ENCODE measurements around the gene GJD3. TPM values are rescaled to one million over a fixed set of nuclear protein-coding genes. Genes with fewer than 3 reads are reported as not detected.

Gene GJD3
- total RNA-seq, 6 donors from 2014 or later = 1.7 to 8.4 (median 4.5) TPM; not detected in 2

DNA sequence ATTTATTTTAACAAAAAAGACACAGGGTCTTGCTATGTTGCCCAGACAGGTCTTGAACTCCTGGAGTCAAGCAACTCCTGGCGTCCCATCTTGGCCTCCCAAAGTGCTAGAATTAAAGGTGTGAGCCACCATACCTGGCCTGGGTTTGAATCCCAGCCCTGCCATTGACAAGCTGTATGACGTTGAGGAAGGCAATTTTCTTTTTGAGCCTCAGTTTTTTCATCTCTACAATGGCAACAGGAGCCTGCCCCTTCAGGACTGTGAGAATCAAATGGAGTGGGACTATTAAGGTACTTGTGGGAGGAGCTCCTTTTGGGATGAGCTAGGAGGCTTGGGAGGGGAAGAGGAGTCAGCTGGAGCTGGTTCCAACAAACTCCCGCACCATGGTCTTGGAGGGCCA lies 49.3 kb downstream of the GJD3 start:
- TF ChIP-seq EP300 (IDR thresholded peaks at IDR 0.05) (no peak), POLR2AphosphoS5 (IDR thresholded peaks at IDR 0.05) (no peak), POLR2A (IDR thresholded peaks at IDR 0.05) (no peak)
- TF ChIP-seq, protein P1, sequence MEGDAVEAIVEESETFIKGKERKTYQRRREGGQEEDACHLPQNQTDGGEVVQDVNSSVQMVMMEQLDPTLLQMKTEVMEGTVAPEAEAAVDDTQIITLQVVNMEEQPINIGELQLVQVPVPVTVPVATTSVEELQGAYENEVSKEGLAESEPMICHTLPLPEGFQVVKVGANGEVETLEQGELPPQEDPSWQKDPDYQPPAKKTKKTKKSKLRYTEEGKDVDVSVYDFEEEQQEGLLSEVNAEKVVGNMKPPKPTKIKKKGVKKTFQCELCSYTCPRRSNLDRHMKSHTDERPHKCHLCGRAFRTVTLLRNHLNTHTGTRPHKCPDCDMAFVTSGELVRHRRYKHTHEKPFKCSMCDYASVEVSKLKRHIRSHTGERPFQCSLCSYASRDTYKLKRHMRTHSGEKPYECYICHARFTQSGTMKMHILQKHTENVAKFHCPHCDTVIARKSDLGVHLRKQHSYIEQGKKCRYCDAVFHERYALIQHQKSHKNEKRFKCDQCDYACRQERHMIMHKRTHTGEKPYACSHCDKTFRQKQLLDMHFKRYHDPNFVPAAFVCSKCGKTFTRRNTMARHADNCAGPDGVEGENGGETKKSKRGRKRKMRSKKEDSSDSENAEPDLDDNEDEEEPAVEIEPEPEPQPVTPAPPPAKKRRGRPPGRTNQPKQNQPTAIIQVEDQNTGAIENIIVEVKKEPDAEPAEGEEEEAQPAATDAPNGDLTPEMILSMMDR (IDR thresholded peaks at IDR 0.05) = no peak
- H3K27ac ChIP-seq = peak overlapping the region; percentile 49 to 96 (median 92)
- no peaks in the 10 kb centered on the region for H3K9me3 ChIP-seq
- H3K36me3 ChIP-seq = no peaks in the 10 kb centered on the region
- ATAC-seq (ENCODE audit: low FRiP score in 2 of 2) (no peak), DNase-seq (no peak)
- no peak overlapping the region for H3K4me3 ChIP-seq
- WGBS, 2 donors = 95 to 97% methylated on average over 3 of the region's 3 CpGs
- no peaks in the 10 kb centered on the region for H3K27me3 ChIP-seq
- peaks cover 88 to 96% (median 90%) of the 10 kb centered on the region in 4 donors for H3K4me1 ChIP-seq

- Histone ChIP-seq H3K9me3 (no peaks in the 10 kb centered on the region), H3K27me3 (no peaks in the 10 kb centered on the region), H3K27ac (peak overlapping the region; percentile 69 to 89 (median 81)), H3K36me3 (no peaks in the 10 kb centered on the region), H3K4me3 (no peak overlapping the region), H3K4me1 (peaks cover 88 to 96% (median 90%) of the 10 kb centered on the region in 4 donors)
- ATAC-seq (ENCODE audit: low FRiP score in 2 of 2) = peak in 1 of 2 donors; percentile 63
- peak in 2 of 4 donors; percentile 78 to 92 for TF ChIP-seq EP300 (IDR thresholded peaks at IDR 0.05)
- no peak for TF ChIP-seq POLR2A (IDR thresholded peaks at IDR 0.05)
- TF ChIP-seq POLR2AphosphoS5 (IDR thresholded peaks at IDR 0.05) = peak; percentile 94 to 99
- TF ChIP-seq, protein P1 (IDR thresholded peaks at IDR 0.05) = peak in 1 of 6 experiments; percentile 12
- DNase-seq = peak in 1 of 2 donors; percentile 99
- WGBS, 2 donors = 24% methylated on average over 3 of the region's 3 CpGs; no CpG with 5 or more reads in 1 of the 2 donors
Observed at GRCh38 chr17:40314584-40314956, 50.0 kb downstream of the GJD3 start.

DNA sequence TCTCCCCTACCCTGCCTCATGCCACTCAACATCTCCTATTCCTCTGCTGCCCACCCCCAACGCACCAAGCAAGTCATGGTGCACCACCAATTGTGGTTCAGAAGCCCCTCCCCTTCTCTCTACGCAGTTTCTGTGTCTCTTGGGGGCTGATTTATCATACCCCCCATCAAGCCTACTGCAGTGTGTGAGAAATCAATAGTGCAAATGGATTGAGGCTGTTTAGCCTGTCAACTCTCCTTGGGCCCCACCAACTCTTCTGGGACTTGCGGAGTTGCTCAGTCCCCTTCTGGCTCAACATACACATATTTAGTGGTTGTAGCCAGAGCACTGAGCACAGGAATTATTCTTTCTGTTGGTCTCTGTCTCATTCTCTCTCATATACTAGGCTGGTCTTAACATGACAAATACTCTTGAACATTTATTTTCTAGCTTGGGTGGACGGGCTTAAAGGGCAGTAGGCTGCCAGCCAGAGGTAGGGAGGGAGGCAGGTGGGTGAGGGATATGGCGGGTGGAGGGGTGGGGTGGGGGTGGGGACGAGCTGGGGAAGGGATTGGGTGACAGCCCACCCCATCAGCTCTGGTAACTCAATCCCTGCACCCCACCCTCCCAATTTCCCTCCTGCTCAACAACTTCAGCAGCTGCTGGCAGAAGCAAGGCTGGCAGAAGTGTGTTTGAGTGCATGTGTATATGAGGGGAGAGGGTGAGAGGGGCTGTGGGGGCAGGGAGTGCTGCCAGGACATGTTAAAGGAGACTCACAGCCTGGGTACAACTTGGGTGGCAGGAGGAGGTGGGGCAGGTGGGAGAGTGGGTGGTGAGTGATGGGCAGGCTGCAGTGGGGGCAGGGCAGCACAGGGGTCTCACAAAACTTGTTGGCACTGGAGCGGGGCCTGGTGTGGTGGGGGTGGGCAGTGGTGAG lies 50.6 kb downstream of the GJD3 start:
- H3K36me3 ChIP-seq = no peaks in the 10 kb centered on the region
- peaks cover 88 to 96% (median 90%) of the 10 kb centered on the region in 4 donors for H3K4me1 ChIP-seq
- TF ChIP-seq POLR2AphosphoS5 (IDR thresholded peaks at IDR 0.05) (no peak), EP300 (IDR thresholded peaks at IDR 0.05) (no peak), POLR2A (IDR thresholded peaks at IDR 0.05) (no peak)
- TF ChIP-seq, protein P1 (IDR thresholded peaks at IDR 0.05) = no peak
- DNase-seq (no peak), ATAC-seq (ENCODE audit: low FRiP score in 2 of 2) (no peak)
- peak overlapping the region; percentile 69 to 89 (median 81) for H3K27ac ChIP-seq
- no peaks in the 10 kb centered on the region for H3K27me3 ChIP-seq
- H3K9me3 ChIP-seq = no peaks in the 10 kb centered on the region
- H3K4me3 ChIP-seq = no peak overlapping the region
- 68 to 70% methylated on average over 6 of the region's 7 CpGs for WGBS, 2 donors

Small RNA genes within 50 kb of the gene (small RNA-seq; reads per million reads assigned to genes)
- gene RF00019 = 0 reads per million in 4 donors
- 0 reads per million in 4 donors for gene RNA5SP441

Other genes with a start within 250 kb of the GJD3 start
- gene MSL1, start 242.8 kb downstream of the GJD3 start, total RNA-seq = 100 to 1,000 TPM in 3 of 6 donors, 10 to 100 TPM in 3; 57.6 to 240 (median 97.0) TPM
- 100 to 1,000 TPM in 2 of 6 donors, 10 to 100 TPM in 4; 52.2 to 141 (median 75.0) TPM for gene CASC3, start 224.2 kb downstream of the GJD3 start, total RNA-seq
- gene RAPGEFL1, start 187.3 kb downstream of the GJD3 start, total RNA-seq = 10 to 100 TPM in 4 of 6 donors, 1 to 10 TPM in 2; 7.6 to 44.0 (median 13.5) TPM
- gene WIPF2, start 145.4 kb downstream of the GJD3 start, total RNA-seq = 10 to 100 TPM; 19.9 to 39.8 (median 26.2) TPM
- 1 to 10 TPM; 1.1 to 5.1 (median 2.3) TPM for gene CDC6, start 76.9 kb downstream of the GJD3 start, total RNA-seq
- gene RARA, start 55.6 kb downstream of the GJD3 start, total RNA-seq = 10 to 100 TPM; 45.7 to 95.6 (median 85.9) TPM
- gene TOP2A, start 53.2 kb upstream of the GJD3 start, total RNA-seq = 10 to 100 TPM in 2 of 6 donors, 1 to 10 TPM in 3, under 1 TPM in 1; under 0.01 to 14.5 (median 6.2) TPM
- 100 to 1,000 TPM in 4 of 6 donors, 10 to 100 TPM in 2; 80.7 to 524 (median 169) TPM for gene IGFBP4, start 78.7 kb upstream of the GJD3 start, total RNA-seq
- 1 to 10 TPM in 4 of 6 donors, under 1 TPM in 1, not detected in 1; 0.54 to 5.1 (median 1.1) TPM for gene TNS4, start 136.9 kb upstream of the GJD3 start, total RNA-seq
- 1 to 10 TPM in 3 of 6 donors, under 1 TPM in 1, not detected in 2; 0.30 to 2.8 (median 1.4) TPM for gene CCR7, start 200.7 kb upstream of the GJD3 start, total RNA-seq